Immature natural killer cell (primary cell): ENCODE measurements around the gene LONP2. TPM values are rescaled to one million over a fixed set of nuclear protein-coding genes. Genes with fewer than 3 reads are reported as not detected.
"Not testable (repeated sequence)": the region's sequence is repeated elsewhere in the genome, so short reads cannot be mapped to it uniquely, and the experiment has no call there.

ENCODE experiments used
- DNase-seq, 3 donors: peaks; one replicate each; pipeline ENCODE4 v3.0.0; 2022; ENCODE audit warnings: mixed read lengths in 1 of 3
- H3K27ac Mint-ChIP-seq, 6 donors: one replicate each; pipeline ENCODE4 v1.8.0; 2020; ENCODE audit warnings: mixed read lengths in 6 of 6, mild to moderate bottlenecking in 5 of 6, inconsistent platforms in 4 of 6, moderate library complexity in 3 of 6
- H3K27me3 Mint-ChIP-seq, 3 donors: one replicate each; pipeline ENCODE4 v1.8.0; 2020 to 2021; ENCODE audit warnings: low read depth in 3 of 3, mild to moderate bottlenecking in 3 of 3, mixed read lengths in 3 of 3, moderate library complexity in 3 of 3, inconsistent platforms in 1 of 3
- H3K36me3 Mint-ChIP-seq, 3 donors: one replicate each; pipeline ENCODE4 v1.8.0; 2020; ENCODE audit warnings: mixed read lengths in 3 of 3, inconsistent platforms in 2 of 3, mild to moderate bottlenecking in 2 of 3
- H3K4me1 Mint-ChIP-seq, 2 donors: one replicate each; pipeline ENCODE4 v1.8.0; 2020; ENCODE audit warnings: inconsistent platforms in 2 of 2, mild to moderate bottlenecking in 2 of 2, mixed read lengths in 2 of 2, moderate library complexity in 1 of 2
- H3K4me3 Mint-ChIP-seq, 5 donors: one replicate each; pipeline ENCODE4 v1.8.0; 2020; ENCODE audit warnings: mild to moderate bottlenecking in 5 of 5, mixed read lengths in 5 of 5, inconsistent platforms in 3 of 5, moderate library complexity in 3 of 5
- H3K9me3 Mint-ChIP-seq, 6 donors: one replicate each; pipeline ENCODE4 v1.8.0; 2020; ENCODE audit warnings: mild to moderate bottlenecking in 6 of 6, mixed read lengths in 6 of 6, inconsistent platforms in 4 of 6, moderate library complexity in 3 of 6
- polyA plus RNA-seq, 3 donors: library from polyadenylated mRNA; unstranded; fragments of 300-500 nt; fragmentation: Illumina TruSeq; gene quantifications; one replicate each; pipeline ENCODE4 v1.2.3, GENCODE V29; 2021

Gene LONP2
- polyA plus RNA-seq, 3 donors from 2014 or later, result 9.7 to 32.4 (median 17.6) TPM

DNA sequence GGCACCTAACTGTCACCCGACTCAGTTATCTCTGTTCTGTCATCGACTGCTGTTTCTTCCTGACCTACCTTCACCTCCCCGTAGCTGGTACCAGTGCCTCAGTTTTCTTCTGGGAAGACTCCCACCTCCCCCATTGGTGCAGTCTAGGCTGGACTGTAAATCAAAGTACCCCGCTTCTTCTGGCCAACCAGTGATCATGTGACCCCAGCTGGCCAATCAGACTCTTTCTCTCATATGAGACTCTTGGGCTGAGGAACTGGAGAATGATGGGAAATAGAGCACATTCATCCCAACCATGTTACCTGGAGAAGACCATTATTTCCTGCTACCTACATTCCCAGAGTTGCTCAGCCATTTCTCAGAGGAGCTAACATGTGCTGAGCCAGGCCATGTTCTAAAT is 20.6 kb upstream of the LONP2 start:
- Mint-ChIP-seq H3K27me3 (peaks cover 0 to 9% (median 8%) of the 10 kb centered on the region in 3 donors), H3K9me3 (no peaks in the 10 kb centered on the region), H3K4me1 (no peaks in the 10 kb centered on the region), H3K4me3 (no peak overlapping the region), H3K27ac (no peak overlapping the region), H3K36me3 (no peaks in the 10 kb centered on the region)
- DNase-seq, result no peak

DNA sequence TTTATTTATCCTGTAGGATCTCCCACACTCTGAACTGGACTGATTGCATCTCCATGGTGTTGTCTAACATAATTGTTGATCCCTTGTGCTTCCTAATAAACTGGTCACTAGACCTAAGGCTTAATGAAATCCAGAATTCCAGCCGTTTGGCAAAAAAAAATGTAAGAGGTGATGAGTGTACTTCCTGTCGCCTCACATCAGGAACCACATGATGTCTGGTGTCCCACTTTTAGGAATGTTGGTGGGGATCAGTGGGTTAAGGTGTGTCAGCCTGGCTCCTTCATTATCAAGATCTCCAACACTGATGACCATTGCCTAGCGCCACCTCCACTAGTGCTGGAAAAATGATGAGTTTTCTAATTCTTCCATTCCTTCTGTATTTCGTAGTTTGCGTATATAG is 18.6 kb upstream of the LONP2 start:
- Mint-ChIP-seq H3K4me3 (no peak overlapping the region), H3K4me1 (no peaks in the 10 kb centered on the region), H3K27ac (no peak overlapping the region), H3K27me3 (peaks cover 0 to 12% (median 11%) of the 10 kb centered on the region in 3 donors), H3K36me3 (peaks cover 0 to 3% (median 0%) of the 10 kb centered on the region in 3 donors), H3K9me3 (no peaks in the 10 kb centered on the region)
- no peak for DNase-seq

DNA sequence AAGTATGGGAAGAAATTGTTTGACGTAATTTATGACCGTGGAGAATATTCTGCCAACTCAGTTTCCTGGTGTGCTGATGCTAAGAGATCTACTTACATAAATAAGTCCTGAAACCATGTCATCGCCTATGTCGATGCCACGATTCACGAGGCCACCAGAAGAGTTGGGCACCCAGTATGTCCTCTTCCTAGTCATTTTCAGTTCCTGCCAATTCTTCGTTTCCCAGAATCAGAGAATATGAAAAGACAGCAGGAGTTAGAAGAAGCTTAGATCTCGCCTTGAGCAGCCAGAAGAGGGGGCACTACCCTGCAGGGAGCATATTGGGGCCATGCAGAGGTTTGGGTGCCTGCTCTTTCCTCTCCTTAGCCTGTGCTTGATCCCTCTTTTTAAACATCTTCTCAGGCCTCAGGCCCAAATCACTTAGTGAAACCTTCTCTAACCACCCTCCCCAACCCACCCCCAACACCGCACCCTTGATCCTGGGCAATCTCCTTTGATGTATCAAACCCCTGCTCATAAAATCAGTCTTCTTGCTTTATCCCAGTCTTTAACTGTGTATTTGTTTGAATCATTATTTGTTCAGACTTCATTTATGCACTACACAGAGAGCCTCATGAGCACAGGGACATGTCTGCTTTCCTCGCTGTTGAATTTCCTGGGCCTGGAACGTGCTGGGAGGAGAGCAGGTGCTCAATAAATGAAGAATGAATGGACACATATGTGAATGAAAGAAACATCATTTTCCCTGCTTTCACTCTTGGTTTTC is 12.2 kb upstream of the LONP2 start:
- peaks cover 0 to 3% (median 0%) of the 10 kb centered on the region in 3 donors for H3K36me3 Mint-ChIP-seq

GRCh38 chr16:48232493-48233040 is 11.5 kb upstream of the LONP2 start:
- Mint-ChIP-seq H3K9me3 (no peaks in the 10 kb centered on the region), H3K27ac (no peak overlapping the region)

More for the DNA sequence above, 12.2 kb upstream of the LONP2 start:
- Mint-ChIP-seq H3K27ac (no peak overlapping the region), H3K4me3 (no peak overlapping the region), H3K4me1 (no peaks in the 10 kb centered on the region), H3K9me3 (no peaks in the 10 kb centered on the region), H3K27me3 (peaks cover 0 to 6% (median 5%) of the 10 kb centered on the region in 3 donors)
- no peak for DNase-seq

DNA sequence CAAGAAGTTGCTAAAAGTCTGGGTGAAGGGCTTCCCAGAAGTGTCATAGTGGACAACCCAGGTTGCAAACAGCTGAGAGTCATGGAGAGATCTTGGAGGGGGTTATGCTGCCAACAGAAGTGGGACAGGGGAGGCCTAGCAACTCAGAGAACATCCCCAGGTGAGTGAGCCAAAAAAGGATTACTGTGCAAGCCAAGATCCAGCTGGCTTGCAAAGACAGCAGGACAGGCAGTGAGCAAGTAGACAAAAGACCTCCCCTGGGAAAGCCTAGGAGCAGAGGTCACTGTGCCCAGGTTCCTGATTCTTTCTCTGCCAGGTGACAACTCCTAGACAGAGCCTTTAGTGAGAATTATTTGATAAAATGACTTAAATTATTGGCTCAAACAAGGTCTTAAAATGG is 9.5 kb upstream of the LONP2 start:
- H3K4me1 Mint-ChIP-seq, result no peaks in the 10 kb centered on the region
- no peak overlapping the region for H3K4me3 Mint-ChIP-seq
- H3K27me3 Mint-ChIP-seq, result peaks cover 0 to 2% (median 2%) of the 10 kb centered on the region in 3 donors
- H3K36me3 Mint-ChIP-seq, result peaks cover 0 to 2% (median 0%) of the 10 kb centered on the region in 3 donors
- H3K9me3 Mint-ChIP-seq, result no peaks in the 10 kb centered on the region
- H3K27ac Mint-ChIP-seq, result no peak overlapping the region
- no peak for DNase-seq

More at GRCh38 chr16:48232493-48233040, 11.5 kb upstream of the LONP2 start:
- H3K36me3 Mint-ChIP-seq, result peaks cover 0 to 3% (median 0%) of the 10 kb centered on the region in 3 donors
- no peak overlapping the region for H3K4me3 Mint-ChIP-seq
- no peaks in the 10 kb centered on the region for H3K4me1 Mint-ChIP-seq
- peaks cover 0 to 6% (median 5%) of the 10 kb centered on the region in 3 donors for H3K27me3 Mint-ChIP-seq
- DNase-seq, result no peak

DNA sequence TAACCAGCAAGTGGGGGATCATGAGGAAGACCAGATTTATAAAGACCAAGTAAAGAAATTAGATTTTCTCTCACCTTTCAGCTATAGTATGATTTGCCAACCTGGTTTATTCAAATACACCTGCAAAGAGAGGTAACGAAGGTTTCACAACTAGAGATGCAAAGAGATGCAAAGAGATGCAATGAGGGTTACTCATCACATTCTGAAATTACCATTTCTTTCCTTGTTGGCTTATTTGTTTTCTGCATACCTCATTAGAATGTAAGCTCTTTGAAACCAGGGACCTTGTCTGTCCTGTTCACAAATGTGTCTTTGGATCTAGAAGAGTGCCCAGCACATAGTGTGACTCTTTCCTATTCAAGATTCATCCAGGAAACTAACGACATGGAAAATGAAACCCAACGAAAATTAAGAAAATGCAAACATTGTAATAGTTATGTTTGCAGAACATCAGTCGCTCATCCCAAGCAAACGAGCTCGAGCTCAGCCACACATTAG is 9.0 kb upstream of the LONP2 start:
- no peak overlapping the region for H3K4me3 Mint-ChIP-seq
- no peaks in the 10 kb centered on the region for H3K4me1 Mint-ChIP-seq
- peaks cover 0 to 2% (median 0%) of the 10 kb centered on the region in 3 donors for H3K27me3 Mint-ChIP-seq
- no peak overlapping the region for H3K27ac Mint-ChIP-seq
- DNase-seq, result no peak
- no peaks in the 10 kb centered on the region for H3K9me3 Mint-ChIP-seq
- no peaks in the 10 kb centered on the region for H3K36me3 Mint-ChIP-seq

DNA sequence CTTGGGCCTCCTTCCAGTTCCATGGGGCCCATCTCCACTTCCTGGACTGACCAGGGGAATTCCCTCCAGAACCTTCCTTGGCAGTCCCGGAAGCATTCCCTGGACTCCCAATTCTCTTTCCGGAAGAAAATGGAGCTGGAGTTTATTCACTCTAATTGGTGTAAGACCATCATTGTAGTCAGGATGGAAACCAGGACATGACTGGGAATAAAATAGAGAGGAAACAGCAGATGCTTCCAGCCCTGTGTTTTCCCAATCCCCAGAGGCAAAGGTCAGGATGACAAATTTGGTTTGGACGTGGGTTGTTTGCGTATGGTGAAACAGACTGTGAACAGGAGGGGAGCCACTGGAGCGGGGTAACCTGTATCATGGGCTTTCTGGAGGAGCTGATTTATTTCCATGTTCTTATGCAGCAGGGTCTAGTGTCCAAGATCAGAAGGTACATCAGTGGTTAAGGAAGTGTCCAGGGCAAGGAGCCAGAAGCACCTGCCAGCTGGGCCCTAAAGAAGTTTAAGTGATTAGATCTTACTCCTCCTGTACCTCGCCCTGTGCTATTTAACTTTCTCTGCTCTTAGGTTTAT is 8.5 kb upstream of the LONP2 start:
- no peaks in the 10 kb centered on the region for H3K9me3 Mint-ChIP-seq
- peaks cover 0 to 2% (median 0%) of the 10 kb centered on the region in 3 donors for H3K27me3 Mint-ChIP-seq
- no peaks in the 10 kb centered on the region for H3K36me3 Mint-ChIP-seq
- DNase-seq, result no peak
- no peak overlapping the region for H3K27ac Mint-ChIP-seq
- no peak overlapping the region for H3K4me3 Mint-ChIP-seq
- no peaks in the 10 kb centered on the region for H3K4me1 Mint-ChIP-seq

DNA sequence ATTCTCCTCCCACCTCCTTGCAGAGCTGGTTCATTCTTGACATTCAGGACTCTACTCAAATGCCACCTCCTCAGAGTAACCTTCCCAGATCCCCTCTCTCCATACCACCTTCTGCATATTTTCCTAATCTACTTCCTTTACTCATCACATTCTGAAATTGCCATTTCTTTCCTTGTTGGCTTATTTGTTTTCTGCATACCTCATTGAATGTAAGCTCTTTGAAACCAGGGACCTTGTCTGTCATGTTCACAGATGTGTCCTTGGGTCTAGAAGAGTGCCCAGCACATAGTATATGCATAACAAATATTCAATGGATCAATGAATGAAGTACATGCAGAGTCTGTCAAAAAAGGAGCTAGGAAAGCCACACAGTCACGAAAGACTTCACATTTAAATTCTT is 7.8 kb upstream of the LONP2 start:
- H3K4me1 Mint-ChIP-seq, result no peaks in the 10 kb centered on the region
- no peak overlapping the region for H3K27ac Mint-ChIP-seq
- no peaks in the 10 kb centered on the region for H3K36me3 Mint-ChIP-seq
- peaks cover 0 to 2% (median 0%) of the 10 kb centered on the region in 3 donors for H3K27me3 Mint-ChIP-seq
- peaks cover 0 to 1% (median 0%) of the 10 kb centered on the region in 6 donors for H3K9me3 Mint-ChIP-seq
- H3K4me3 Mint-ChIP-seq, result no peak overlapping the region
- no peak for DNase-seq

GRCh38 chr16:48240147-48240546 is 4.0 kb upstream of the LONP2 start:
- not testable (repeated sequence) for H3K27ac Mint-ChIP-seq

GRCh38 chr16:48244863-48245195 is 729 bp downstream of the LONP2 start:
- H3K4me1 Mint-ChIP-seq, result peaks cover 37 to 54% of the 10 kb centered on the region in 2 donors
- peak overlapping the region; percentile 90 to 96 (median 93) for H3K27ac Mint-ChIP-seq
- peak overlapping the region; percentile 88 to 96 (median 91) for H3K4me3 Mint-ChIP-seq
- H3K27me3 Mint-ChIP-seq, result peaks cover 2 to 8% (median 5%) of the 10 kb centered on the region in 3 donors
- peaks cover 0 to 1% (median 0%) of the 10 kb centered on the region in 6 donors for H3K9me3 Mint-ChIP-seq
- H3K36me3 Mint-ChIP-seq, result no peaks in the 10 kb centered on the region
- no peak for DNase-seq

More at GRCh38 chr16:48240147-48240546, 4.0 kb upstream of the LONP2 start:
- not testable (repeated sequence) for H3K36me3 Mint-ChIP-seq, H3K27me3 Mint-ChIP-seq, H3K9me3 Mint-ChIP-seq, H3K4me3 Mint-ChIP-seq, DNase-seq
- peaks cover 11 to 13% of the 10 kb centered on the region in 2 donors for H3K4me1 Mint-ChIP-seq

DNA sequence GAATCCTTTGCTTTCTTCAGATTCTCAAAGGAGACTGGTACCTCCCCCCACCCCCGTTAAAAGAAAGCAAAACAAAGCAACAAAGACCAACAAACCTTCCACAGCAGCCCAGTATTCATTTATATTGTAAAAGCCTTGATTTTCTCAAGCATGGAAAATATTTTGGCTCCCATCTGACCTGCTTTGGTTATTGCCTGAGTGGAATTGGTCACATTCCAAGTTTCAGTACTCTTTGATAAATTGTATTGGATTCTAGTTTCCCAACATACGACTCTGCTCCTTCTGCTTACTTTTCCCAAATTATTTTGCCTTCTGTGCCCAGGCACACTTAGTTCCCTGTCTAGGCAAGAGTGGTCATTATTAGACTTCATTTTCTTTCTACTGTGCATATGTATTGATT is 2.0 kb downstream of the LONP2 start:
- H3K27me3 Mint-ChIP-seq, result peaks cover 2 to 8% (median 5%) of the 10 kb centered on the region in 3 donors
- no peak for DNase-seq
- peaks cover 42 to 62% of the 10 kb centered on the region in 2 donors for H3K4me1 Mint-ChIP-seq
- H3K36me3 Mint-ChIP-seq, result no peaks in the 10 kb centered on the region
- H3K27ac Mint-ChIP-seq, result peak overlapping the region in 4 of 6 donors; percentile 31 to 93 (median 64)
- peak overlapping the region; percentile 25 to 96 (median 88) for H3K4me3 Mint-ChIP-seq
- peaks cover 0 to 1% (median 0%) of the 10 kb centered on the region in 6 donors for H3K9me3 Mint-ChIP-seq

DNA sequence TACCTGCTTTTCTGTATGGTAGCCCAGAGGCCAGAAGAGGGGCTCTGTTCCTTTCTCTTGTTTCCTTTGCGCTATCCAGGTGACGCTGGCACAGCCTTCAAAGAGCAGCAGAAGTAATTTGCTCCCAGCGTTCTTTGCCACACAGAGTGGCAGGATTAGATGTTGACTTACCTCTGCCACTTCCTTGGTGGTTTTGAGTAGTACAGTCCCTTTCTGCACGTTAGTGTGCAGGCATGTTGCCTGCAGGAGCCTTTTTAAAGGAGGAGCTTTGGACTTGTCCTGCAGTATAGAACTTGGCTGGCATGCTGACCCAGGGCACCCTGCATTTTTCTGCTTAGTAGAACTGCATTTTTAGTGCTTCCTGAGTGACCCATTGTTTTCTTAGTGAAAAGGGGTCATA is 3.2 kb downstream of the LONP2 start, which contains the start of gene ABCC11:
TSS of gene ABCC11 (minus strand) at position 229 of the 400 bp plus-strand sequence. CDS start 15,618 bp downstream, outside the sequence.
- peaks cover 2 to 8% (median 5%) of the 10 kb centered on the region in 3 donors for H3K27me3 Mint-ChIP-seq
- H3K4me1 Mint-ChIP-seq, result peaks cover 48 to 73% of the 10 kb centered on the region in 2 donors
- no peaks in the 10 kb centered on the region for H3K36me3 Mint-ChIP-seq
- H3K4me3 Mint-ChIP-seq, result peak within 1 kb of the TSS in 2 of 5 donors; percentile 36 to 94
- no peak for DNase-seq
- H3K9me3 Mint-ChIP-seq, result no peaks in the 10 kb centered on the region
- H3K27ac Mint-ChIP-seq, result peak within 1 kb of the TSS in 3 of 6 donors; percentile 31 to 63 (median 57)

GRCh38 chr16:48250520-48251278 is 6.6 kb downstream of the LONP2 start:
- Mint-ChIP-seq H3K4me3 (no peak overlapping the region), H3K36me3 (peaks cover 3 to 15% (median 6%) of the 10 kb centered on the region in 3 donors), H3K27ac (peak overlapping the region in 1 of 6 donors; percentile 12), H3K9me3 (no peaks in the 10 kb centered on the region), H3K4me1 (peaks cover 31 to 62% of the 10 kb centered on the region in 2 donors), H3K27me3 (no peaks in the 10 kb centered on the region)
- DNase-seq, result no peak
